H1 (cell line): ENCODE data around the gene BPGM. TPM values are rescaled to one million over a fixed set of nuclear protein-coding genes. Genes with fewer than 3 reads are reported as not detected.

Experiments used
- CTCF ChIA-PET: fragments of 300-600 bp; sonication (Branson Sonifier 250); formaldehyde crosslinking; loops from one replicate; lab custom pipeline; 2021; ENCODE audit not compliant: partially characterized antibody; lab: Charles Lee
- POLR2A ChIA-PET: fragments of 300-600 bp; sonication (Branson Sonifier 250); formaldehyde crosslinking; loops from one replicate; lab custom pipeline; 2021; ENCODE audit warnings: inconsistent platforms; ENCODE audit not compliant: partially characterized antibody; lab: Charles Lee
- DNase-seq, 2 experiments: peaks; one replicate each; pipeline versions ENCODE4 v3.0.0 to v3.0.0-alpha.2; 2010 to 2022; ENCODE audit warnings: low spot score in 2 of 2, low read depth in 1 of 2, mixed read lengths in 1 of 2
- FAIRE-seq: peaks from 2 replicates; lab custom pipeline; 2011; peaks lifted over from hg19 to GRCh38; lab: Jason Lieb, UNC
- H2AFZ ChIP-seq: 2 replicates; pipeline ENCODE4 v1.8.1; 2012; ENCODE audit warnings: low read length, inconsistent platforms
- H2AK5ac ChIP-seq: 2 replicates; pipeline ENCODE4 v1.6.1; 2013; ENCODE audit warnings: low read depth, low read length
- H2BK120ac ChIP-seq: replicated peaks from 2 replicates; pipeline ENCODE3; 2013; ENCODE audit warnings: low read depth, low read length, inconsistent platforms
- H2BK12ac ChIP-seq: 2 replicates; pipeline ENCODE4 v1.6.1; 2013; ENCODE audit warnings: low read depth, low read length
- H2BK15ac ChIP-seq: 2 replicates; pipeline ENCODE4 v1.6.1; 2013; ENCODE audit warnings: low read length
- H2BK20ac ChIP-seq: 2 replicates; pipeline ENCODE4 v1.6.1; 2013; ENCODE audit warnings: low read length
- H2BK5ac ChIP-seq: 2 replicates; pipeline ENCODE4 v1.6.1; 2013; ENCODE audit warnings: low read depth, low read length
- H3K14ac ChIP-seq: 2 replicates; pipeline ENCODE4 v1.6.1; 2013; ENCODE audit warnings: inconsistent platforms; ENCODE audit not compliant: insufficient read length
- H3K18ac ChIP-seq: 2 replicates; pipeline ENCODE4 v1.6.1; 2013; ENCODE audit warnings: low read length; ENCODE audit errors: extremely low read depth
- H3K23ac ChIP-seq: 2 replicates; pipeline ENCODE4 v1.6.1; 2013; ENCODE audit warnings: inconsistent platforms; ENCODE audit not compliant: insufficient read length
- H3K23me2 ChIP-seq: 2 replicates; pipeline ENCODE4 v1.6.1; 2013; ENCODE audit warnings: low read depth, low read length
- H3K27ac ChIP-seq: 2 replicates; pipeline ENCODE4 v1.6.1; 2011; ENCODE audit warnings: low read depth, low read length, inconsistent platforms
- H3K27me3 ChIP-seq, 4 experiments: replicated peaks in 1 of 4; 1 replicate in 1 of 4; 2 replicates in 3 of 4; pipeline versions ENCODE4 v1.6.1 to v1.8.1; 2011 to 2013; ENCODE audit warnings: low read length in 3 of 4, mild to moderate bottlenecking in 3 of 4, inconsistent platforms in 2 of 4, mixed read lengths in 2 of 4, moderate library complexity in 1 of 4; ENCODE audit not compliant: control insufficient read depth in 3 of 4, insufficient read depth in 3 of 4; ENCODE audit errors: extremely low read depth in 1 of 4
- H3K36me3 ChIP-seq, 4 experiments: 2 replicates each; pipeline versions ENCODE4 v1.6.1 to v1.8.1; 2011 to 2013; ENCODE audit warnings: mild to moderate bottlenecking in 4 of 4, low read length in 3 of 4, moderate library complexity in 2 of 4, control low read depth in 1 of 4, inconsistent platforms in 1 of 4; ENCODE audit not compliant: insufficient read depth in 4 of 4, control insufficient read depth in 2 of 4
- H3K4ac ChIP-seq: replicated peaks from 2 replicates; pipeline ENCODE3; 2013; ENCODE audit warnings: low read length, low read depth, mixed read lengths, inconsistent platforms; ENCODE audit not compliant: insufficient read length
- H3K4me1 ChIP-seq, 4 experiments: replicated peaks in 1 of 4; 1 replicate in 1 of 4; 2 replicates in 3 of 4; pipeline versions ENCODE4 v1.6.1 to v1.8.1; 2011 to 2013; ENCODE audit warnings: low read length in 3 of 4, inconsistent platforms in 2 of 4, mixed read lengths in 1 of 4; ENCODE audit not compliant: insufficient read depth in 4 of 4, control insufficient read depth in 3 of 4
- H3K4me2 ChIP-seq, 2 experiments: 2 replicates each; pipeline versions ENCODE4 v1.6.1 to v1.8.1; 2011 to 2013; ENCODE audit warnings: low read depth in 2 of 2, low read length in 2 of 2, control low read depth in 1 of 2, inconsistent platforms in 1 of 2, mild to moderate bottlenecking in 1 of 2; ENCODE audit not compliant: insufficient read depth in 1 of 2
- H3K4me3 ChIP-seq, 4 experiments: fragments of 200-600, 300-600 bp in 1 of 4; sonication (generic), shearing (Covaris generic), sonication (Bioruptor Twin) in 1 of 4; 2 replicates each; pipeline versions ENCODE4 v1.5.1 to v1.8.1; 2011 to 2016; ENCODE audit warnings: low read length in 4 of 4, low read depth in 3 of 4, control low read depth in 2 of 4, inconsistent platforms in 2 of 4, mild to moderate bottlenecking in 2 of 4, mixed read lengths in 1 of 4, moderate library complexity in 1 of 4; ENCODE audit not compliant: insufficient read depth in 2 of 4; ENCODE audit errors: extremely low read depth in 1 of 4
- H3K56ac ChIP-seq: replicated peaks from 2 replicates; pipeline ENCODE3; 2013; ENCODE audit warnings: low read depth, mild to moderate bottlenecking, mixed read lengths, low read length, inconsistent platforms; ENCODE audit not compliant: insufficient read length
- H3K79me1 ChIP-seq: 2 replicates; pipeline ENCODE4 v1.6.1; 2013; ENCODE audit warnings: low read depth, low read length, control low read depth
- H3K79me2 ChIP-seq, 2 experiments: 2 replicates each; pipeline versions ENCODE4 v1.6.1 to v1.8.1; 2012 to 2013; ENCODE audit warnings: low read length in 2 of 2, mild to moderate bottlenecking in 2 of 2, inconsistent platforms in 1 of 2; ENCODE audit not compliant: insufficient read depth in 2 of 2, control insufficient read depth in 1 of 2
- H3K9ac ChIP-seq, 4 experiments: replicated peaks in 1 of 4; 1 replicate in 1 of 4; 2 replicates in 3 of 4; pipeline versions ENCODE4 v1.6.1 to v1.8.1; 2011 to 2013; ENCODE audit warnings: low read depth in 3 of 4, low read length in 3 of 4, control low read depth in 2 of 4, mild to moderate bottlenecking in 2 of 4, moderate library complexity in 2 of 4, inconsistent platforms in 1 of 4; ENCODE audit errors: extremely low read depth in 1 of 4
- H3K9me3 ChIP-seq, 2 experiments: 2 replicates each; pipeline versions ENCODE4 v1.6.1 to v1.8.1; 2012 to 2013; ENCODE audit warnings: mild to moderate bottlenecking in 2 of 2, moderate library complexity in 2 of 2, control low read depth in 1 of 2, inconsistent platforms in 1 of 2, low read depth in 1 of 2, low read length in 1 of 2, mixed read lengths in 1 of 2; ENCODE audit not compliant: insufficient read depth in 2 of 2
- H4K20me1 ChIP-seq, 2 experiments: replicated peaks in 1 of 2; 2 replicates each; pipeline versions ENCODE3 to v1.8.1; 2011 to 2013; ENCODE audit warnings: inconsistent platforms in 2 of 2, low read length in 2 of 2, mild to moderate bottlenecking in 1 of 2; ENCODE audit not compliant: insufficient read depth in 2 of 2, control insufficient read depth in 1 of 2
- H4K5ac ChIP-seq: 2 replicates; pipeline ENCODE4 v1.6.1; 2013; ENCODE audit warnings: low read length, low read depth, mixed read lengths, inconsistent platforms; ENCODE audit not compliant: insufficient read length
- H4K8ac ChIP-seq: 2 replicates; pipeline ENCODE4 v1.8.0; 2013; ENCODE audit warnings: mild to moderate bottlenecking, moderate library complexity, low read length, inconsistent platforms; ENCODE audit not compliant: insufficient read depth; ENCODE audit errors: extremely low read depth
- H4K91ac ChIP-seq: replicated peaks from 2 replicates; pipeline ENCODE3; 2013; ENCODE audit warnings: low read length, mixed read lengths, inconsistent platforms; ENCODE audit not compliant: insufficient read length
- BCL11A ChIP-seq, 2 experiments: IDR thresholded peaks; one replicate each; pipeline ENCODE4 v1.6.1; 2011; ENCODE audit warnings: low read depth in 2 of 2, low read length in 2 of 2, mild to moderate bottlenecking in 2 of 2
- BRCA1 ChIP-seq: IDR thresholded peaks from 2 replicates; pipeline ENCODE4 v1.6.1; 2012; ENCODE audit warnings: low read depth, low read length, improper control_type of control experiment
- CBX5 ChIP-seq: fragments of 300-800, 300-1000 bp; sonication (generic); IDR thresholded peaks from 2 replicates; pipeline ENCODE4 v1.7.1; 2016; ENCODE audit warnings: antibody characterized with exemption, low read length, low read depth
- EP300 ChIP-seq, 2 experiments: IDR thresholded peaks; 1 replicate in 1 of 2; 2 replicates in 1 of 2; pipeline ENCODE4 v1.6.1; 2011 to 2012; ENCODE audit warnings: low read depth in 2 of 2, low read length in 2 of 2, mild to moderate bottlenecking in 2 of 2, borderline replicate concordance in 1 of 2, inconsistent platforms in 1 of 2, moderate library complexity in 1 of 2
- GTF2F1 ChIP-seq: IDR thresholded peaks from 2 replicates; pipeline ENCODE4 v1.6.1; 2012; ENCODE audit warnings: low read depth, low read length, improper control_type of control experiment, borderline replicate concordance
- KDM5A ChIP-seq: fragments of 200-600 bp; IDR thresholded peaks from 2 replicates; pipeline ENCODE4 v1.7.1; 2012; ENCODE audit warnings: mild to moderate bottlenecking, low read length, inconsistent platforms, mixed read lengths
- PHF8 ChIP-seq: fragments of 200-600 bp; sonication (generic); conservative IDR thresholded peaks from 2 replicates; pipeline ENCODE4 v1.7.1; 2012; ENCODE audit warnings: low read depth, mild to moderate bottlenecking, inconsistent platforms, low read length, moderate library complexity
- POLR2AphosphoS5 ChIP-seq: IDR thresholded peaks from 2 replicates; pipeline ENCODE4 v1.6.1; 2011; ENCODE audit warnings: low read depth, low read length
- WGBS, 2 experiments: shearing (Covaris generic) in 1 of 2; methylation state at CpG; one replicate each; pipeline versions ENCODE4 v1.1.6 to v1.1.7; 2013 to 2015; ENCODE audit warnings: low lambda C conversion rate in 2 of 2, mixed read lengths in 2 of 2, inconsistent platforms in 1 of 2, low coverage in 1 of 2, missing lambda C conversion rate in 1 of 2; ENCODE audit not compliant: insufficient replicate concordance in 2 of 2, insufficient coverage in 1 of 2, insufficient read length in 1 of 2; ENCODE audit errors: extremely low coverage in 1 of 2, missing lambda C conversion rate in 1 of 2; 5-methylcytosine and 5-hydroxymethylcytosine counted together
- polyA plus RNA-seq, 7 experiments: library from polyadenylated mRNA; depleted of rRNA in 3 of 7; stranded (reverse) in 5 of 7; unstranded in 2 of 7; fragments of >200 nt in 5 of 7; fragments of 200-250 nt in 2 of 7; gene quantifications; 1 replicate in 5 of 7; 2 replicates in 1 of 7; 4 replicates in 1 of 7; pipeline versions ENCODE4 v1.2.1 to v1.2.3, GENCODE V29; 2011 to 2013; ENCODE audit warnings: missing spikeins in 2 of 7, mixed read lengths in 2 of 7
- total RNA-seq: library from RNA; stranded (reverse); fragmentation: NEBNext Ultra II Directional; extraction: Animal tissue kit (Norgen Biotek cat#: 25700); gene quantifications from 2 replicates; pipeline ENCODE4 v1.2.1, GENCODE V29; 2021

BPGM gene
- total and polyA plus RNA-seq, 2 of the 8 experiments (the other 6 are each of a cell fraction or from before 2014, with no cell fraction given), result 9.7 to 15.3 TPM

- no peak overlapping the region for H2BK5ac ChIP-seq
- H3K4ac ChIP-seq, result no peak overlapping the region
- no peak overlapping the region for H3K14ac ChIP-seq
- no peak overlapping the region for H2BK12ac ChIP-seq
- no peak overlapping the region for H2BK15ac ChIP-seq
- peaks cover 0 to 1% of the 10 kb centered on the region in 2 experiments for H4K20me1 ChIP-seq
- H4K8ac ChIP-seq, result no peak overlapping the region
- H3K9ac ChIP-seq, result peak overlapping the region; percentile 46 to 66 (median 56); a peak in 5 of 7 replicates
- H4K5ac ChIP-seq, result no peak overlapping the region
- 19% methylated on average over 8 of the region's 8 CpGs; no CpG with 5 or more reads in 1 of the 2 experiments for WGBS, 2 experiments
- ChIA-PET POLR2A (interaction anchor here (0.6 to 4.2 kb wide), 13 partner anchors 11 to 518 kb away, joined by 3 to 16 read pairs (median 4); no protein-coding TSS in a partner anchor), CTCF (interaction anchor here (0.7 to 10.2 kb wide), 20 partner anchors 12 to 587 kb away, joined by 3 to 108 read pairs (median 3); no protein-coding TSS in a partner anchor)
- no peaks in the 10 kb centered on the region for H3K9me3 ChIP-seq
- no peaks in the 10 kb centered on the region for H3K36me3 ChIP-seq
- peak overlapping the region; percentile 64 for H2AFZ ChIP-seq
- H3K4me2 ChIP-seq, result peak overlapping the region; percentile 55 to 70
- H3K4me3 ChIP-seq, result peak overlapping the region; percentile 72 to 91 (median 81)
- H3K18ac ChIP-seq, result no peak overlapping the region
- no peak for DNase-seq
- H3K4me1 ChIP-seq, result 0 out of 7 replicates have a peak, but pooled peaks cover 0 to 3% (median under 1%) of the 10 kb centered on the region in 4 experiments
- no peaks in the 10 kb centered on the region; the same call in 1 of the 2 replicates for H3K79me1 ChIP-seq
- no peak overlapping the region for H3K27ac ChIP-seq
- no peak overlapping the region for H2BK20ac ChIP-seq
- FAIRE-seq, result no peak
- H3K27me3 ChIP-seq, result no peaks in the 10 kb centered on the region
- 0 out of 4 replicates have a peak, but pooled peaks cover 0 to 5% of the 10 kb centered on the region in 2 experiments for H3K79me2 ChIP-seq
- no peak overlapping the region for H4K91ac ChIP-seq
- H3K23me2 ChIP-seq, result peaks cover 6% of the 10 kb centered on the region; the same call in 1 of the 2 replicates
- H3K56ac ChIP-seq, result no peak overlapping the region
- H2AK5ac ChIP-seq, result no peak overlapping the region
- H2BK120ac ChIP-seq, result no peak overlapping the region
- H3K23ac ChIP-seq, result no peak overlapping the region
- TF ChIP-seq EP300 (IDR thresholded peaks at IDR 0.05; ENCODE audit: borderline replicate concordance in 1 of 2, low read depth in 2 of 2, low read length in 2 of 2) (no peak), GTF2F1 (no peak), CBX5 (no peak), KDM5A (no peak), POLR2AphosphoS5 (no peak), BRCA1 (no peak), PHF8 (no peak), BCL11A (IDR thresholded peaks at IDR 0.05; ENCODE audit: low read depth in 2 of 2, low read length in 2 of 2) (no peak)
Observed at GRCh38 chr7:134645935-134646334, 718 bp upstream of the BPGM start.
